ENCODE measurements around the gene ILKAP. TPM values are rescaled to one million over a fixed set of nuclear protein-coding genes. Genes with fewer than 3 reads are reported as not detected.

Gene ILKAP
- total RNA-seq, 1 experiment from 2014 or later = 53.4 TPM

GRCh38 chr2:238165288-238165921 lies 38.1 kb downstream of the ILKAP start:
- Histone ChIP-seq H3K9ac (ENCODE audit: low read length) (no peak overlapping the region), H3K27ac (ENCODE audit: low read depth, low read length) (no peak overlapping the region), H3K4me3 (replicated peaks in 1 of 2; ENCODE audit: low read depth in 1 of 2, low read length in 2 of 2) (no peak overlapping the region), H3K79me2 (ENCODE audit: insufficient read depth, low read length) (no peaks in the 10 kb centered on the region), H3K36me3 (ENCODE audit: control insufficient read depth in 1 of 2, insufficient read depth in 2 of 2, low read length in 2 of 2) (peaks cover under 1 to 4% of the 10 kb centered on the region in 2 experiments; a peak in 1 of 4 replicates), H3K27me3 (ENCODE audit: insufficient read depth, low read length) (no peaks in the 10 kb centered on the region), H3K9me2 (ENCODE audit: insufficient read depth) (no peaks in the 10 kb centered on the region), H4K20me1 (ENCODE audit: insufficient read depth) (no peaks in the 10 kb centered on the region), H2AFZ (ENCODE audit: low read depth, low read length, poor library complexity, severe bottlenecking) (no peak overlapping the region), H3K9me3 (ENCODE audit: control insufficient read depth in 1 of 2, insufficient read depth in 1 of 2, low read depth in 1 of 2, low read length in 2 of 2) (no peaks in the 10 kb centered on the region), H3K4me1 (ENCODE audit: control insufficient read depth in 1 of 2, insufficient read depth in 2 of 2, low read length in 2 of 2) (0 out of 4 replicates have a peak, but pooled peaks cover 0 to 2% of the 10 kb centered on the region in 2 experiments), H3K4me2 (ENCODE audit: low read length) (no peak overlapping the region)
- ATAC-seq = no peak
- ChIA-PET RAD21 (ENCODE audit: low non-redundant PET in 1 of 2, low total read pairs in 2 of 2, uncharacterized antibody in 2 of 2, unreplicated experiment in 2 of 2) (no interaction called here), CTCF (no interaction called here), POLR2A (no interaction called here)
- BruUV-seq (replicated peaks) = no TSS peak
- TF ChIP-seq EGR1 (IDR thresholded peaks at IDR 0.05; ENCODE audit: low read depth) (no peak), EZH2 (IDR thresholded peaks at IDR 0.05) (no peak), SRF (IDR thresholded peaks at IDR 0.05; ENCODE audit: low read depth) (no peak), SP1 (IDR thresholded peaks at IDR 0.05; ENCODE audit: low read depth) (no peak), FOSL1 (IDR thresholded peaks at IDR 0.05; ENCODE audit: low read depth) (no peak), POLR2A (IDR thresholded peaks at IDR 0.05; ENCODE audit: borderline replicate concordance, extremely low read depth, insufficient read depth, insufficient read length) (no peak), ZFX (IDR thresholded peaks at IDR 0.05) (no peak), SIN3A (IDR thresholded peaks at IDR 0.05; ENCODE audit: low read depth) (no peak), ELF1 (IDR thresholded peaks at IDR 0.05; ENCODE audit: borderline replicate concordance, low read depth) (no peak), CEBPB (IDR thresholded peaks at IDR 0.05; ENCODE audit: low read depth) (no peak), ZBTB33 (IDR thresholded peaks at IDR 0.05; ENCODE audit: extremely low read depth, insufficient replicate concordance, low read length) (no peak), TCF7L2 (IDR thresholded peaks at IDR 0.05; ENCODE audit: borderline replicate concordance, extremely low read depth, insufficient read depth, insufficient read length) (no peak), REST (IDR thresholded peaks at IDR 0.05; ENCODE audit: low read depth) (no peak), JUND (IDR thresholded peaks at IDR 0.05) (no peak), ZNF274 (IDR thresholded peaks at IDR 0.05; ENCODE audit: low read depth, low read length) (no peak), POLR2AphosphoS5 (IDR thresholded peaks at IDR 0.05; ENCODE audit: low read depth, low read length) (no peak), CBX3 (IDR thresholded peaks at IDR 0.05; ENCODE audit: low read depth) (no peak), EZH2phosphoT487 (IDR thresholded peaks at IDR 0.05; ENCODE audit: borderline replicate concordance) (no peak), CTCF (IDR thresholded peaks at IDR 0.05 in 2 of 3, conservative IDR thresholded peaks at IDR 0.05 in 1 of 3; ENCODE audit: borderline replicate concordance in 1 of 3, insufficient read depth in 1 of 3, low read depth in 2 of 3, low read length in 2 of 3) (no peak)
- DNase-seq (ENCODE audit: low read depth, low spot score) = no peak
- intact Hi-C loops (cut with micrococcal nuclease) = no loop called here
